GM12865 (cell line): ENCODE data around the gene RXFP1.

Source experiments
- DNase-seq: peaks from one replicate; pipeline ENCODE4 v3.0.0; 2010; ENCODE audit warnings: low read depth
- H3K4me3 ChIP-seq: 2 replicates; pipeline ENCODE4 v1.5.1; 2011; ENCODE audit warnings: mild to moderate bottlenecking, low read depth, low read length, control low read depth
- TF ChIP-seq, protein P1 (sequence below): IDR thresholded peaks from 2 replicates; pipeline ENCODE4 v1.5.1; 2011; ENCODE audit warnings: low read length, control low read depth, low read depth, inconsistent platforms; ENCODE audit not compliant: insufficient read depth; ENCODE audit errors: missing control alignments

The RXFP1 gene

DNA sequence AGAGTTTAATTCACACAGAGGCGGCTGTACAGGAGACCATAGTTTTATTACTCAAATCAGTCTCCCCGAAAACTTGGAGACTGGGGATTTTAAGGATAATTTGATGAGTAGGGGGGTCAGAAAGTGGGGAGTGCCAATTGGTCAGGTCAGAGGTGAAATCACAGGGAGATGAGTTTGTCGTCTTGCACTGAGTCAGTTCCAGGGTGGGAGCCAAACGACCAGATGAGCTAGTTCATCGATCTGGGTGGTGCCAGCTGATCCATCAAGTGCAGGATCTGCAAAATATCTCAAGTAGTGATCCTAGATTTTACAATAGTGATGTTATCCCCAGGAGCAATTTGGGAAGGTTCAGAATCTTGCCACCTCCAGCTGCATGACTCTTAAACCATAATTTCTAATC, 154.4 kb downstream of the RXFP1 start:
- no peak overlapping the region for H3K4me3 ChIP-seq
- TF ChIP-seq, protein P1, sequence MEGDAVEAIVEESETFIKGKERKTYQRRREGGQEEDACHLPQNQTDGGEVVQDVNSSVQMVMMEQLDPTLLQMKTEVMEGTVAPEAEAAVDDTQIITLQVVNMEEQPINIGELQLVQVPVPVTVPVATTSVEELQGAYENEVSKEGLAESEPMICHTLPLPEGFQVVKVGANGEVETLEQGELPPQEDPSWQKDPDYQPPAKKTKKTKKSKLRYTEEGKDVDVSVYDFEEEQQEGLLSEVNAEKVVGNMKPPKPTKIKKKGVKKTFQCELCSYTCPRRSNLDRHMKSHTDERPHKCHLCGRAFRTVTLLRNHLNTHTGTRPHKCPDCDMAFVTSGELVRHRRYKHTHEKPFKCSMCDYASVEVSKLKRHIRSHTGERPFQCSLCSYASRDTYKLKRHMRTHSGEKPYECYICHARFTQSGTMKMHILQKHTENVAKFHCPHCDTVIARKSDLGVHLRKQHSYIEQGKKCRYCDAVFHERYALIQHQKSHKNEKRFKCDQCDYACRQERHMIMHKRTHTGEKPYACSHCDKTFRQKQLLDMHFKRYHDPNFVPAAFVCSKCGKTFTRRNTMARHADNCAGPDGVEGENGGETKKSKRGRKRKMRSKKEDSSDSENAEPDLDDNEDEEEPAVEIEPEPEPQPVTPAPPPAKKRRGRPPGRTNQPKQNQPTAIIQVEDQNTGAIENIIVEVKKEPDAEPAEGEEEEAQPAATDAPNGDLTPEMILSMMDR, result no peak
- no peak for DNase-seq

GRCh38 chr4:158678767-158679166, 157.1 kb downstream of the RXFP1 start:
- H3K4me3 ChIP-seq, result no peak overlapping the region
- no peak for DNase-seq
- TF ChIP-seq, protein P1, result no peak

DNA sequence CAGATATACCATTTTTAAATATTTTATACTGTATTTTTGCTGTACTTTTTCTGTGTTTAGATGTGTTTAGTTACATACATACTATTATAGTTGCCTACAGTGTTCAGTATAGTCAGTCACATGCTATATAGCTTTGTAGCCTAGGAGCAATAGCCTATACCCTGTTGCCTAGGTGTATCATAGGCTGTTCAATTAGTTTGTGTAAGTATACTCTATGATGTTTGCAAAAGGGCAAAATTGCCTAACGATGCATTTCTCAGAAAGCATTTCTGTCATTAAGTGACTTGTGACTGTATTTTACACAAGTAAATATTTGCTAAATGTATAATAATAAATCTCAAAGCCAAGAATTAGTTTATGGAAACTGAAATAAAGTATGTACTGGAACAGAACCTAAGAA, 159.9 kb downstream of the RXFP1 start:
- TF ChIP-seq, protein P1, result no peak
- no peak for DNase-seq
- H3K4me3 ChIP-seq, result no peak overlapping the region

DNA sequence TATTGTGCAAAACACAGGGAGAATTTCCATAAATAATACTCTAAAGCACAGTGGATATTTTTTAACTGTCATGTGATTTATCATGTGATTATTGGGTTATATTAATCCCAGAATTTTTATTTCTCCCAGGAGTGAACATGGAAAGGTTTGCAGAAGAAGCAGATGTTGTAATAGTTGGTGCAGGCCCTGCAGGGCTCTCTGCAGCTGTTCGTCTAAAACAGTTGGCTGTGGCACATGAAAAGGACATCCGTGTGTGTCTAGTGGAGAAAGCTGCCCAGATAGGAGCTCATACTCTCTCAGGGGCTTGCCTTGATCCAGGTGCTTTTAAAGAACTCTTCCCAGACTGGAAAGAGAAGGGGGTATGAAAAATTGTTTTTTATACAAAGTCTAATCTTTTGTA, 160.4 kb downstream of the RXFP1 start:
- TF ChIP-seq, protein P1, result no peak
- DNase-seq, result no peak
- H3K4me3 ChIP-seq, result no peak overlapping the region

GRCh38 chr4:158688813-158689212, 167.1 kb downstream of the RXFP1 start:
- TF ChIP-seq, protein P1, result no peak
- no peak for DNase-seq
- H3K4me3 ChIP-seq, result no peak overlapping the region
